ENCODE measurements around the gene GPR152. TPM values are rescaled to one million over a fixed set of nuclear protein-coding genes. Genes with fewer than 3 reads are reported as not detected.

Gene GPR152, protein sequence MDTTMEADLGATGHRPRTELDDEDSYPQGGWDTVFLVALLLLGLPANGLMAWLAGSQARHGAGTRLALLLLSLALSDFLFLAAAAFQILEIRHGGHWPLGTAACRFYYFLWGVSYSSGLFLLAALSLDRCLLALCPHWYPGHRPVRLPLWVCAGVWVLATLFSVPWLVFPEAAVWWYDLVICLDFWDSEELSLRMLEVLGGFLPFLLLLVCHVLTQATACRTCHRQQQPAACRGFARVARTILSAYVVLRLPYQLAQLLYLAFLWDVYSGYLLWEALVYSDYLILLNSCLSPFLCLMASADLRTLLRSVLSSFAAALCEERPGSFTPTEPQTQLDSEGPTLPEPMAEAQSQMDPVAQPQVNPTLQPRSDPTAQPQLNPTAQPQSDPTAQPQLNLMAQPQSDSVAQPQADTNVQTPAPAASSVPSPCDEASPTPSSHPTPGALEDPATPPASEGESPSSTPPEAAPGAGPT
- not detected for total RNA-seq (2021; ENCODE audit: unreplicated experiment)
- not detected in 2 replicates for polyA plus RNA-seq (2012)
- Bru-seq, nascent RNA = not detected
- BruChase-seq, experiment 1, labeled RNA remaining after a 6-hour chase = not detected
- BruChase-seq, experiment 2, labeled RNA remaining after a 2-hour chase = not detected
- long read RNA-seq = 0 reads

DNA sequence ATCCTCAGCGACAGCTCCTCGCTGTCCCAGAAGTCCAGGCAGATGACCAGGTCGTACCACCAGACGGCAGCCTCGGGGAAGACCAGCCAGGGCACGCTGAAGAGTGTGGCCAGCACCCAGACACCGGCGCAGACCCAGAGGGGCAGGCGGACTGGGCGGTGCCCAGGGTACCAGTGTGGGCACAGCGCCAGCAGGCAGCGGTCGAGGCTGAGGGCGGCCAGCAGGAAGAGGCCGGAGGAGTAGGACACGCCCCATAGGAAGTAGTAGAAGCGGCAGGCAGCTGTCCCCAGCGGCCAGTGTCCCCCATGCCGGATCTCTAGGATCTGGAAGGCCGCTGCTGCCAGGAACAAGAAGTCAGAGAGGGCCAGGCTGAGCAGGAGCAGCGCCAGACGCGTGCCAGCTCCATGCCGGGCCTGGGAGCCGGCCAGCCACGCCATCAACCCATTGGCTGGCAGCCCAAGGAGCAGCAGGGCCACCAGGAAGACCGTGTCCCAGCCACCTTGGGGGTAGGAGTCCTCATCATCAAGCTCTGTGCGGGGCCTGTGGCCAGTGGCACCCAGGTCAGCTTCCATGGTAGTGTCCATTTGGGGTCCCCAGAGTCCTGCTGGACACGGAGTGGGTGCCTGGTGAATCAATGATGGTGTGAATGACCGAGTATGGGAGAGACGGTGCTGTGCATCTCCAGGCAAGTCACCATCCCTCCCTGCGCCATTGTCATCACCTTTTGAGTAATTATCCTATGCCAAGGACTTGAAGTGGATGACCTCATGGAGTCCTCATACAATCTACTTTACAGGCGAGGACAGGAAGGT is at the start of gene GPR152:
Gene GPR152, minus strand, starts transcription at position 589 of the 812 bp plus-strand sequence. Its CDS starts 5 bp downstream, at position 584.
- Histone ChIP-seq H3K9me3 (ENCODE audit: control insufficient read depth in 1 of 2, insufficient read depth in 1 of 2, low read depth in 1 of 2, low read length in 2 of 2) (no peaks in the 10 kb centered on the region), H3K4me1 (ENCODE audit: control insufficient read depth in 1 of 2, insufficient read depth in 2 of 2, low read length in 2 of 2) (no peaks in the 10 kb centered on the region), H3K27me3 (ENCODE audit: insufficient read depth, low read length) (no peaks in the 10 kb centered on the region), H3K9me2 (ENCODE audit: insufficient read depth) (no peaks in the 10 kb centered on the region), H2AFZ (ENCODE audit: low read depth, low read length, poor library complexity, severe bottlenecking) (no peak within 1 kb of the TSS), H4K20me1 (ENCODE audit: insufficient read depth) (no peaks in the 10 kb centered on the region), H3K9ac (ENCODE audit: low read length) (no peak within 1 kb of the TSS), H3K4me3 (replicated peaks in 1 of 2; ENCODE audit: low read depth in 1 of 2, low read length in 2 of 2) (no peak within 1 kb of the TSS), H3K79me2 (ENCODE audit: insufficient read depth, low read length) (no peaks in the 10 kb centered on the region), H3K4me2 (ENCODE audit: low read length) (no peak within 1 kb of the TSS), H3K27ac (ENCODE audit: low read depth, low read length) (no peak within 1 kb of the TSS; the same call in 1 of the 2 replicates), H3K36me3 (ENCODE audit: control insufficient read depth in 1 of 2, insufficient read depth in 2 of 2, low read length in 2 of 2) (no peaks in the 10 kb centered on the region)
- RAD21 ChIA-PET (ENCODE audit: low non-redundant PET in 1 of 2, low total read pairs in 2 of 2, uncharacterized antibody in 2 of 2, unreplicated experiment in 2 of 2) = no interaction called here
- ATAC-seq (no peak), DNase-seq (ENCODE audit: low read depth, low spot score) (no peak)
- POLR2A ChIA-PET = no interaction called here
- BruUV-seq (replicated peaks) = no TSS peak
- CTCF ChIA-PET = no interaction called here
- intact Hi-C loops (cut with micrococcal nuclease) = no loop called here
- TF ChIP-seq POLR2AphosphoS5 (IDR thresholded peaks at IDR 0.05; ENCODE audit: low read depth, low read length) = no peak
- TF ChIP-seq, protein P1, sequence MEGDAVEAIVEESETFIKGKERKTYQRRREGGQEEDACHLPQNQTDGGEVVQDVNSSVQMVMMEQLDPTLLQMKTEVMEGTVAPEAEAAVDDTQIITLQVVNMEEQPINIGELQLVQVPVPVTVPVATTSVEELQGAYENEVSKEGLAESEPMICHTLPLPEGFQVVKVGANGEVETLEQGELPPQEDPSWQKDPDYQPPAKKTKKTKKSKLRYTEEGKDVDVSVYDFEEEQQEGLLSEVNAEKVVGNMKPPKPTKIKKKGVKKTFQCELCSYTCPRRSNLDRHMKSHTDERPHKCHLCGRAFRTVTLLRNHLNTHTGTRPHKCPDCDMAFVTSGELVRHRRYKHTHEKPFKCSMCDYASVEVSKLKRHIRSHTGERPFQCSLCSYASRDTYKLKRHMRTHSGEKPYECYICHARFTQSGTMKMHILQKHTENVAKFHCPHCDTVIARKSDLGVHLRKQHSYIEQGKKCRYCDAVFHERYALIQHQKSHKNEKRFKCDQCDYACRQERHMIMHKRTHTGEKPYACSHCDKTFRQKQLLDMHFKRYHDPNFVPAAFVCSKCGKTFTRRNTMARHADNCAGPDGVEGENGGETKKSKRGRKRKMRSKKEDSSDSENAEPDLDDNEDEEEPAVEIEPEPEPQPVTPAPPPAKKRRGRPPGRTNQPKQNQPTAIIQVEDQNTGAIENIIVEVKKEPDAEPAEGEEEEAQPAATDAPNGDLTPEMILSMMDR (IDR thresholded peaks at IDR 0.05 in 2 of 3, conservative IDR thresholded peaks at IDR 0.05 in 1 of 3; ENCODE audit: borderline replicate concordance in 1 of 3, insufficient read depth in 1 of 3, low read depth in 2 of 3, low read length in 2 of 3) = no peak
- TF ChIP-seq, protein P2, sequence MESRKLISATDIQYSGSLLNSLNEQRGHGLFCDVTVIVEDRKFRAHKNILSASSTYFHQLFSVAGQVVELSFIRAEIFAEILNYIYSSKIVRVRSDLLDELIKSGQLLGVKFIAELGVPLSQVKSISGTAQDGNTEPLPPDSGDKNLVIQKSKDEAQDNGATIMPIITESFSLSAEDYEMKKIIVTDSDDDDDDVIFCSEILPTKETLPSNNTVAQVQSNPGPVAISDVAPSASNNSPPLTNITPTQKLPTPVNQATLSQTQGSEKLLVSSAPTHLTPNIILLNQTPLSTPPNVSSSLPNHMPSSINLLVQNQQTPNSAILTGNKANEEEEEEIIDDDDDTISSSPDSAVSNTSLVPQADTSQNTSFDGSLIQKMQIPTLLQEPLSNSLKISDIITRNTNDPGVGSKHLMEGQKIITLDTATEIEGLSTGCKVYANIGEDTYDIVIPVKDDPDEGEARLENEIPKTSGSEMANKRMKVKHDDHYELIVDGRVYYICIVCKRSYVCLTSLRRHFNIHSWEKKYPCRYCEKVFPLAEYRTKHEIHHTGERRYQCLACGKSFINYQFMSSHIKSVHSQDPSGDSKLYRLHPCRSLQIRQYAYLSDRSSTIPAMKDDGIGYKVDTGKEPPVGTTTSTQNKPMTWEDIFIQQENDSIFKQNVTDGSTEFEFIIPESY (IDR thresholded peaks at IDR 0.05; ENCODE audit: extremely low read depth, insufficient replicate concordance, low read length) = no peak

Measured in HCT116 (cell line).